DOHH2 (cell line): ENCODE results near the gene FREM2.

Experiments
- CTCF ChIP-seq: fragments of 200-600 bp; sonication (generic); IDR thresholded peaks from one replicate; pipeline ENCODE4 v1.5.1; 2014; ENCODE audit warnings: antibody characterized with exemption, mild to moderate bottlenecking, low read depth, low read length; ENCODE audit not compliant: poor library complexity, severe bottlenecking
- EZH2phosphoT487 ChIP-seq: fragments of 200-600 bp; sonication (generic); IDR thresholded peaks from 2 replicates; pipeline ENCODE4 v1.6.1; 2017; ENCODE audit warnings: borderline replicate concordance, mild to moderate bottlenecking, antibody characterized with exemption, low read length, moderate library complexity, mixed read lengths

DNA sequence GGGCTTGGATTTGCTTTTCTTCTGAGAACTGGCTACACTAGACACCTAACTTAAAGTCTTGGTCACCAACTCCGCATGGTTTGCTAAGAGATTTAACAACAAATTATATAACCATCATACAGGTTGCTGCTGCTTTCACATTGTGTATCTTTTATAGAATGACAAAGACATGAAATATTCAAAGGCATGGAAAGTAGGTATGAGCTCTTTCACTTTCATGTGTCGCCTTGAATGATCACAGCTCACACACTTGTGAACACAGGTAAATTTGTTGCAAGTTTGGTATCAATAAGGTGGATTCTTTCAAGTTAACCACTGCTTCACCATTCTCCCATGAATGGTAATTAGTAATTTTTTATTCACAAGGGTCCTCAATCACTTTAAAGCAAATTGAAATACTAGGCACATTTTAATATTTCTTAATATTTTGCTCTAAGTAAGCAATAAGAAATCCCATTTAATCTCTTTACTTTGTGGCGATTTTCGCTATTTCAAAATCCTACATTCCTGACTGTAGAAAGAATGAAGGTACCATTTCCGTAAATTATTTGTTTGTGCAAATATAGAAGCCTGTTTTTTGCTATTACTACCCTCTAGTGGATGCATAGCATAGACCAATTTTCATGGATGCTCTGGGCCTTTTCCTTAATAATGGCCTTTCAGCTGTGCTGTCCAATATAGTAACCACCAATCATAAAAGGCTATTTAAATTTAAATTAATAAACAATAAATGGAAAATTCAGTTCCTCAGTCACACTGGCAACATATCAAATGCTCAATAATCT is 45.5 kb upstream of the FREM2 start:
- TF ChIP-seq CTCF = no peak
- TF ChIP-seq EZH2phosphoT487 = no peak
